HFFc6 (cell line): ENCODE measurements around the gene PIAS2. TPM values are rescaled to one million over a fixed set of nuclear protein-coding genes. Genes with fewer than 3 reads are reported as not detected.

Experiments used
- DNase-seq: peaks from one replicate; pipeline ENCODE4 v3.0.0-alpha.2; 2018
- H3K27ac Mint-ChIP-seq: 2 replicates; pipeline ENCODE4 v1.8.0; 2020; ENCODE audit warnings: mild to moderate bottlenecking, mixed read lengths
- H3K27me3 Mint-ChIP-seq: 2 replicates; pipeline ENCODE4 v1.8.0; 2021; ENCODE audit warnings: mild to moderate bottlenecking, moderate library complexity, mixed read lengths; ENCODE audit not compliant: insufficient read depth
- H3K36me3 Mint-ChIP-seq: 2 replicates; pipeline ENCODE4 v1.8.0; 2021; ENCODE audit warnings: low read depth, mixed read lengths
- H3K4me1 Mint-ChIP-seq: 2 replicates; pipeline ENCODE4 v1.8.0; 2020; ENCODE audit warnings: low read depth, mixed read lengths
- H3K4me3 Mint-ChIP-seq: 2 replicates; pipeline ENCODE4 v1.8.0; 2020; ENCODE audit warnings: mild to moderate bottlenecking, moderate library complexity, mixed read lengths
- H3K9me3 Mint-ChIP-seq: 2 replicates; pipeline ENCODE4 v1.8.0; 2020; ENCODE audit warnings: mild to moderate bottlenecking, mixed read lengths
- CTCF ChIP-seq: fragments of 200-600 bp; sonication (generic); IDR thresholded peaks from 2 replicates; pipeline ENCODE4 v1.5.0; 2021; ENCODE audit warnings: antibody characterized with exemption, mild to moderate bottlenecking
- total RNA-seq, 6 experiments: library from RNA; stranded (reverse); fragmentation: NEBNext Ultra II Directional; extraction: Animal tissue kit (Norgen Biotek cat#: 25700); gene quantifications; 2 replicates in 1 of 6; 3 replicates in 5 of 6; pipeline ENCODE4 v1.2.3, GENCODE V29; 2021

Gene PIAS2
- total RNA-seq, 6 experiments from 2014 or later, result 23.2 to 26.2 (median 23.9) TPM

GRCh38 chr18:46759890-46760289, 157.4 kb downstream of the PIAS2 start:
- Mint-ChIP-seq H3K4me3 (no peak overlapping the region), H3K9me3 (no peaks in the 10 kb centered on the region), H3K27me3 (peaks cover 39% of the 10 kb centered on the region), H3K36me3 (no peaks in the 10 kb centered on the region), H3K4me1 (no peaks in the 10 kb centered on the region; the same call in 1 of the 2 replicates), H3K27ac (no peak overlapping the region)
- TF ChIP-seq CTCF, result no peak
- DNase-seq, result no peak

- no peaks in the 10 kb centered on the region for H3K9me3 Mint-ChIP-seq
- peaks cover 52% of the 10 kb centered on the region for H3K27me3 Mint-ChIP-seq
- H3K4me3 Mint-ChIP-seq, result peak within 1 kb of the TSS; percentile 42; the same call in 1 of the 2 replicates
- TF ChIP-seq CTCF, result no peak
- H3K27ac Mint-ChIP-seq, result no peak within 1 kb of the TSS
- H3K4me1 Mint-ChIP-seq, result no peaks in the 10 kb centered on the region; the same call in 1 of the 2 replicates
- no peaks in the 10 kb centered on the region for H3K36me3 Mint-ChIP-seq
- no peak for DNase-seq
These were observed 160.6 kb downstream of the PIAS2 start, which contains the start of gene ST8SIA5 for GRCh38 chr18:46756559-46757201. TSS of gene ST8SIA5 (minus strand) at chr18:46757053. CDS start at chr18:46756508, 545 bp downstream.

- Mint-ChIP-seq H3K27ac (no peak overlapping the region), H3K4me1 (no peaks in the 10 kb centered on the region; the same call in 1 of the 2 replicates), H3K4me3 (no peak overlapping the region), H3K36me3 (no peaks in the 10 kb centered on the region), H3K9me3 (no peaks in the 10 kb centered on the region), H3K27me3 (peaks cover 48% of the 10 kb centered on the region)
- DNase-seq, result no peak
- no peak for TF ChIP-seq CTCF
These were observed 161.2 kb downstream of the PIAS2 start for GRCh38 chr18:46756025-46756558.

- peaks cover 50% of the 10 kb centered on the region for H3K27me3 Mint-ChIP-seq
- no peak for DNase-seq
- H3K27ac Mint-ChIP-seq, result no peak overlapping the region
- H3K4me1 Mint-ChIP-seq, result no peaks in the 10 kb centered on the region; the same call in 1 of the 2 replicates
- H3K4me3 Mint-ChIP-seq, result no peak overlapping the region
- no peaks in the 10 kb centered on the region for H3K36me3 Mint-ChIP-seq
- no peaks in the 10 kb centered on the region for H3K9me3 Mint-ChIP-seq
- TF ChIP-seq CTCF, result no peak
These were observed 161.8 kb downstream of the PIAS2 start for GRCh38 chr18:46755315-46756024.

- Mint-ChIP-seq H3K9me3 (no peaks in the 10 kb centered on the region), H3K4me3 (no peak overlapping the region), H3K27me3 (peaks cover 47% of the 10 kb centered on the region), H3K4me1 (no peaks in the 10 kb centered on the region; the same call in 1 of the 2 replicates), H3K27ac (no peak overlapping the region), H3K36me3 (no peaks in the 10 kb centered on the region)
- no peak for DNase-seq
- TF ChIP-seq CTCF, result 0 out of 2 replicates have a peak, but pooled peaks have one; percentile 11
These were observed 162.5 kb downstream of the PIAS2 start for GRCh38 chr18:46754661-46755292.
